HG03354 (cell line): ENCODE measurements around the gene GRB10.

ENCODE experiments used
- ATAC-seq: cut with Tn5 transposase; IDR thresholded peaks from one replicate; pipeline ENCODE4 v1.9.1; 2021; ENCODE audit warnings: mild to moderate bottlenecking; ENCODE audit not compliant: unreplicated experiment, poor library complexity, severe bottlenecking

GRB10 gene

DNA sequence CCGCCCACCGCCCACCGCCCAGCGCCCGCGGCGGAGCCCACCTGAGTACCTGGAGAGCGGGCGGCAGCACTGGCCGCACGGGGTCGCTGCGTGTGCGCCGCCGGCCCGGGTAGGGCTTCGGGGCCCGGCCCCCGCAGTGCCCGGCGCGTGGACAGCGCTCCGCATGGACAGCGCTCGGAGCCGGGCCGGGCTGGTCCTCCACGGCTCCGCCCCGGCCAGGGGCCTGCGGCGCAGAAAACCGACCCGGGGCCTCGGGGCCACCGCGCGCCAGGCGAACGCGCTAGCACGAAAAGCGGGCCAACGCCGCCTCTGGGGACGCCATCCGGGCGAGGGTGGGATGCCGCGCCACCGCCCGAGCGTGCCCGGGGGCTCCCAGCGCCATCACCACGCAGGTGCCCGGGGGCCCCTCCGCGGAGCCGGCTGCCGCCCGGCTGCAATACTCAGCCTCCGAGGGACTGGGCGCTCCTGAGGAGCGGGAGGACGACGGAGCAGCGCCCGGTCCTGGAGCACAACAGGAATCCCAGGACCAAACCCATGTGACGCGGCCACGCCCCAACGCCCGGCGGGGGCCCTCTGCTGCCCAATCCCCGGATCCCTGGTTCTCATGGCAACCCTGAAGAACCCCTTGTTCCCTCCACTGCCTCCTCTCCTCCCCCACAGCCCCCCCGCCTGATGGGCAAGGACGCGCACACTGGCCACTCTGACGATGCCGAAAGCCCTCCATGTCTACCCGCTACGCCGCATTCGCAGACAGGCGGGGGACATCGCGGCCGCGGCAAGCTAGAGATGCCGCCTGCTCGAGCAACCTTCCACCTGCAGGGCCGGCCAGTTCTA is at the start of gene GRB10:
TSS of gene GRB10 (minus strand) at position 522 of the 834 bp plus-strand sequence. CDS start 50,574 bp downstream, outside the sequence.
- no peak for ATAC-seq

DNA sequence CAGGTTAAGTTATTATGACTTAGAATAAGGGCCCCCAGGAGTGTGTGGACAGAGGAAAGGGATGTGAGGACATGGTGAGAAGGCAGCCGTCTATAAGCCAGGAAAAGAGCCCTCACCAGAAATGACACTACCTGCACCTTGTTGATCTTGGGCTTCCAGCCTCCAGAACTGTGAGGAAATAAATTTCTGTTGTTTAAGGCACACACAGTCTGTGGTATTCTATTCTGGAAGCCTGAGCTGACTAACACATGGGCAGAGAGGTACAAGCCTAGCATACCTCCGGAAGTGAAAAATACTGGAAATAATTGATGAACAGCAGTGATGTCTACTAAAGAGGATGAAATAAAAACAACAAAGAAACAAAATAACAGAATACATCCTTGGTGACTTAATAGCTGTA is 46.1 kb upstream of the GRB10 start:
- no peak for ATAC-seq

DNA sequence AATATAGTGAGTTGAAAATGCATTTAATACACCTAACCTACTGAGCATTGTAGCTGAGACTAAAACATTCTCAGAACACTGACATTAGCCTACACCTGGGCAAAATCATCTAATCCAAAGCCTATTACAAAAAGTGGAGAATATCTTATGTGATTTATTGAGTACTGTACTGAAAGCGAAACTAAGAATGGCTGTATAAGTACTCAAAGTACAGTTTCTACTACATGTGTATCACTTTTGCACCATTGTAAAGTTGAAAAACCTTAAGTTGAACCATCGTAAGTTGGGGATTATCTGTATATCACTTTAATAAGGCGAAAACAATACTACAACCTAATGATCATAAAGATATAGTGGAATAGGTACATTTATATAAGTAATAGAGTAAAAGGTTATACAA is 45.4 kb upstream of the GRB10 start:
- no peak for ATAC-seq

DNA sequence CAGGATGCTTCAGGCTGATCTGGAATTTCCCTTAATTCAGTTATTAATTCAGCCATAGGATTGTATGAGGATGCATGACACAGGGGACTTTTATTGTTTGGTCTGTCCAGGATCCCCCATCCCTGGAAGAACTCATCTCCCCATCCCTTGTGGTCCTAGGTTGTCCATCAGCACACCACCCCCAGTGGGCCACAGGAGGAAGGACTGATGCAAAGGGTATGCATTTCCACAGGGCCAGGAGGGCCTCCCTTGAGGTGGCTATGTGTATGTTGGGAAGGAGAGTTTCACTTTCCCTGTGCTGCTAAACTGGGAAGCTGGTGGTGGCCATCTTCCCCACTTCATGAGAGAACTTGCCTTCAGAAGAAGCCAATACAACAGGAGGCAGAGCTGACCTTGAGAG is 44.6 kb upstream of the GRB10 start:
- no peak for ATAC-seq

DNA sequence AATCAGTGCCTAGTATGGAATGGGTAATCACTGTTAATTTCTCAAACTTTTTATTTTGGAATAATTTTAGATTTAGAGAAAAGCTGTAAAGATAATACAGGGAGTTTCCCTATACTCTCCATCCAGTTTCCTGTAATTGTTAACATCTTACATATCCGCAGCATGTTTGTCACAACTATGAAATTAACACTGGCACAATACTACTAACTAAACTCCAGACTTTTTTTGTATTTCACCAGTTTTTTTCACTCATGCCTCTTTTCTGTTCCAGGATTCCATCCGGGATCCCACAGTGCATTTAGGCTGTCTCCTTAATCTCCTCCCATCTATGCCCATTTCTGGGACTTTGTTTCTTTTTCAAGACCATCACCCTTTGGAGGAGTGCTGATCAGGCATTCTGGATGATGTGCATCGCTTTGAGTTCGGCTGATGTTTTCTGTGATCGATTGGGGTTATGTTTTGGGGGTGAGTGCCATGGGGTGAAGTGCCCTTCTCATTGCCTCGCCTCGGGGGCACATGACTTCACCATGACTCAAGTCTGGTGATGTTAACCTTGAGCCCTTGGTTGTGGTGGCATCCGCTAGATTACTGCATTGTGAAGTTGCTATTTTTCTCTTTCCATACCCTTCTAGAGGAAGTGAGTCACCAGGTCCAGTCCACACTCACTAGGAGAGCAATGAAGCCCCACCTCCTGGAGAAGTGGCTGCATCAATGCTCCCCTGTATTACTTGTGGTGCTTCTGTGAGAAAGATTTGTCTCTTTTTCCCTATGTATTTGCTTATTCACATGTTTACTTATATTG is 43.9 kb upstream of the GRB10 start:
- ATAC-seq: no peak

DNA sequence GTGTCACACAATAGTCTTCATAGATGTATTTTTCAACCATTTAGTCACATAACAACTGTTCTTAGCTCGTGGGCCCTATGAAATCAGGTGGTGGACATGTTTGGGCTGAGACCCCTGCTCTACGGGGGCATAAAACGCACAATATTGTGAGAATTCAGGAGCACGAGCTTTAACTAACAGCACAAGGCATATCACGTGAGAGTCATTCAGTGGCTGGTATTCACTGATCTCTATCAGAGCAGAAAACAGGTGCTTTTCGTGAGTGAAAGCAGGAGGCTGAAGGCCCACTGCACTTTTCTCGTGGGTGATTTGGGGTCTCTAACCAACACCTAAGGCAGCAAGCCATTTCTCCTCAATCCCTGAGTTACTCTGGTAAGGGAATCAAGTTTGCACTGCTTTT is 42.8 kb upstream of the GRB10 start:
- no peak for ATAC-seq

DNA sequence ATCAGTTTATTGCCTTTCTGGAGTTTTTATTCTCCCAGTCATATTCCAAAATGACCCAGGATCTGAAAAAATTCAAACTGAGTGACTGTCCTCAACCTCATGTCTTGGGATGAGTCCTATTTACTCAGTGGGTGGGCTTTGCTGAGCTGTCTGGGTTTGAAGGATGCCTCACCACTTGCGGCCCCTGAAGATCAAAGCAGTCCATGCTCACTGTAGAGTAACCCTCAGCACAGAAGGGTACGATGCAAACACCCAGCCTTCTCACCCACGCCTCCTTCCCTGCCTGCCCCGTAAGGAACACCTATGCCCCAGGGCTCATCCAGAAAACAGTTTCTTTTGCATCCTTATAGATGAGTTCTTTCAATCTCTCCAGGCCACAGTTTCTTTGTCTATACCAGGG is 42.2 kb upstream of the GRB10 start:
- no peak for ATAC-seq

DNA sequence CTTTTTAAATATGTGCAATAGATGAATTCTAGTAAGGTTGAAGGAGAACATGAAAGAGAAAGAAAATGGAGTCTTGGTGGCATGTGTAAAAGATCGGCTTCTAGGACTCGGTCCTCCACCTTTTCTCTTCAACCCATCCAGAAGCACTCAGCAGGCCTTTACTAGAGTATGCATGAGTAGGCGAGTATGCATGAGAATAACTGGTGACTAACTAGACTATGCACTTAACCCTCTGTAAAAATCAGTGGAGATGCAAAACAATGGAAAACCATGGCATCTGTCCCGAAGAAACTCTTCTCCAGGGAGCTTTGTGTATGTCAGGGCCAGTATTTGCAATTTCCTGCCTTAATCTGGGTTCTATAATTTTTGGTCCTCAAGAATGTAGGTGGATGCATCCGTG is 40.0 kb upstream of the GRB10 start:
- no peak for ATAC-seq

DNA sequence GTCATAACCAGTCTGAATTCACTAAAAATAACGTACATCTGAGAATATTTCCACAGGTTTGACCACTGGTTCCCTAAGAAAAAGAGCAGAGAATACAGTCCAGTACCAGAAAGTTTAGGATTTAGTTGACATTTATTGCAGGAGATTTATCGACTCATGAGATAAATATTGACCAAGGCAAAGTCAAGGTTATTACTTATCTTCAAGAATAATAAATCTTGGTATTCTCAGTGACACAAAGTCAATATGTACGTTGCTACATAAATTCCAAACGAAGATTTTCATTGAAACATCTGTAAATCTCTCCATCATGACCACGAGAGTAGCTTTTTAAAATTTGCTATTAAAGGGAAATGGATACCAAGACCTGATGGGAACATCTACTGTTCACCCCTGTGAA is 39.4 kb upstream of the GRB10 start:
- no peak for ATAC-seq

DNA sequence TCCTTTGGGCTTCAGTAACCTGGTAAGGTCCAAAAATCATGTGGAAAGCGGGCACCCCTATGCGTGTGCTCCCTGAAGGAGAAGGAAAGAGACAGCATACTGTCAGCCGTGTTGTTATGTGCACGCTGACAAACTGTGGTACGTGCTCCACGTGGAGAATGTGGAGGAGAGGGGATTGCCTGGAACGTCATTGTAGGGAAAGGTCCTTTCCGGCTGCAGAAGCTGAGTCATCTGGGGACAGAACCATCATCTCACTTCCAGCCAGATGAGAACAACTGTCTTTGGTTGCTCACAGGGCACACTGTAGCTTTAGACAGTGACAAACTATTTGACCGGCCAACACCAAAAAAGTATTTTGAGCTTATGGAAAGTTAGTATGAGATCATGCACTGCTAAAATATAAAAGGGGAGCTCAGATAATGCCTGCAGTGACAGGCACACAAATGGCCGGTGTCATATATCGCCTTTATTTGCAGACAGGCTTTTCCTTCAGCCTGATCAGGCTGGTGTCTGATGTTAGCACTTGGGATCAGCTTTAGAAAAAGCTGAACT is 38.8 kb upstream of the GRB10 start:
- ATAC-seq: no peak

DNA sequence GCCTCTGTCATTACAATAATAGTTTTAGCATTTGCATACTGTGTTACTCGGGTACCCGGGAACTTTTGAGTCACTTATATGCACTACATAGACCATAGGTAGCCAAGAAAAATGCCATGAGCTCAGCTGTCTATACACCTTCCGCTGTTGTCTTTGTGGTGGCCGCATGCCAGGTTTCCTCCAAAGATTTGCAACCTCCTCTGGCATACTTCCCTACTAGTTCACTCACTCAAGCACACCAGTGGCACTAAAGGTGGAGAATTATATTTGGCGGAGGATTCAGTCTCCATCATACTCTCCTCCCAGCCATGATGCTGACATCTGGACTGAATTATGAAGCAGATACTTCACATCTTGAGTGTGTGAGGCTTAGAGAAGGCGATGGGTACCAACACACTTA is 35.6 kb upstream of the GRB10 start:
- no peak for ATAC-seq

DNA sequence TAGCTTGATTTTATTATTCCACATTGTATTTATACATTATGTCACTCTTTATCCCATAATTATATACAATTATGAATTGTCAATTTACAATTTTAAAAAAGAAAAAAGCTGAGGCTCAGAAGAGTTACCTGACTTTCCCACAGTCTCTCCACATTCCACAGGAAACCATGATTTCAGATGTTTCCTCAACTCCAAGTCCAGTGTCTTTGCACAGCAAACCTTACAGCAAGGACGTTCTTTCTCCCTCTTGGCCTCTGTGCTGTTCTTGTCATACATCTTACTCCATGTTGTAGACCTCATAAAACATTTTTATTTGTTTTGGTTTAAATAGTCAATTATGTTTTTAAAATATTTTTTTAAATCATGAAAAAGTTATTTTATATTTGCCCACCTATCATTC is 34.9 kb upstream of the GRB10 start:
- no peak for ATAC-seq

DNA sequence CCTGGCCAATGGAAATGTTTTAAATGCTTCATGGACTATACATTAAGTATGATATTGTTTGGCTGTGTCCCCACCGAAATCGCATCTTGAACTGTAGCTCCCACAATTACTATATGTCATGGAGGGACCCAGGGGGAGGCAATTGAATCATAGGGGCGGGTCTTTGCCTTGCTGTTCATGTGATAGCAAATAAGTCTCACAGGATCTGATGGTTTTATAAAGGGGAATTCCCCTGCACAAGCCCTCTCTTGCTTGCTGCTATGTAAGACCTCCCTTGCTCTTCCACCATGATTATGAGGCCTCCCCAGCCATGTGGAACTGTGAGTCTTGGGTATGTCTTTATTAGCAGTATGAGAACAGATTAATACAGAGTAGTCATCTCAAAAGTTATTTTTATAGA is 32.4 kb upstream of the GRB10 start:
- no peak for ATAC-seq

DNA sequence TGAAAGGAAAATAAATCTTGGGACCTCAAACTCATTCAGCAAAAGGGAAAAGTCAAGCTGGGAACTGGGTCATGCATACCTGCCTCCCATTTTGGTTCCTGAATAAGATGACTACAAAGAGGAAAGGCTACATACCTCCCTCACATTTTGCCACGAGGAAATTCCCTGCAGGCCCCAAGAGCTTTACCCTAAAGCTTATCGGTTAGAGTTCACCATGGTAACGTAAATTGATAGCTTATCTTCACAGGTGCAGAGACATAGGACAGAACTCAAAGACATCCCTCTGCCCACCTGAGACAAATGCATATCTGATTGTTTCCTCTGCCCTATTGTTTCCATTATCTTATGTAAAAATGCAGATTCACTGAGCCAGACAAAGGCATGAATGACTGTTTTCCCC is 31.5 kb upstream of the GRB10 start:
- no peak for ATAC-seq

DNA sequence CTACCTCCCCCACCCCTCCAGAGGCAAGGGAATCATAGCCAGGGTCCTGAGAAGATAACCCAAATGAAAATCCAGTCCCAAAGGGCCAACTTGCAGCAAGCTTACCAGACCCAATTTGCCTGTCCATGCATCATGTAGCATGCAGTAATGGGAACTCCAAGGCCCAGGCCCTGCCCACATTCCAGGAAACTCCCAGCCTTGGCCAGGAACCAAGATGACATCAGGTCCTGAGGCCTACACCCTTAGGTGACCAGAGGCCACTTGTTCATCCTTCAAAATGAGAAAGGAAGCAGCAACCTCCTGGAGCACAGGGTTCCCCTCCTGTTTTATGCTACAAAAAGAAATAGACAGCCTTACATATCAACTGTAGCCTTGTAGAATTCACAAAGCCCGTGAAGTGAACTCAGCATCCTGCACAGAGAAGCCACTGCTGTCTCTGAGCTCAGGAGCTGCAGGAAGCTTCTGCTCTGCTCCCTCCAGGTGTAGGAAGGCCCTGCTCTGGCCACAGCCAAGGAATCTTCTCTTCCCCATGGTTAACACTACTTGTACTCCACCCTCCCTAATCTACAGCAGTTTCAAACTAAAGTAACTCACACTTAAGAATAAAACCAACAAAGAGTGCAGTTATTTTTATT is 30.3 kb upstream of the GRB10 start:
- no peak for ATAC-seq

DNA sequence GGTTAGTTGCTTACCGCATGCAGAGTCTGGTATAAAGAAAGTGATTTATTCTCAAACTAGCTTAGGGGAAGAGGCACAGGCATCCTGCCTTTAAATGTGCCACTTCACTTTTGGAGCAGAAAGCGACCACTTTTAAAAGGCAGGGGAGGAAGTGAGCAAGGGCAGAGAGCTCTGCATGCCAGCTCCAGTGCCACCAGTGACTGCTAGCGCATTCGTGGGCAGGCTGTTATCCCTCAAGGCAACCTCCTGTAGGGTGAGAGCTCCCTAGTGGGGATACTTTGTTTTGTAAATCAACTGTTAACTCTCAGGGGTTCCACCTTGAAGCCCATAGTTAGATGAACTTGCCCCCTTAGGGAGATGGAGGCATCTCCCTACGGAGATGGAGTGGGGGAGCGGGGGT is 29.4 kb upstream of the GRB10 start:
- ATAC-seq: no peak

DNA sequence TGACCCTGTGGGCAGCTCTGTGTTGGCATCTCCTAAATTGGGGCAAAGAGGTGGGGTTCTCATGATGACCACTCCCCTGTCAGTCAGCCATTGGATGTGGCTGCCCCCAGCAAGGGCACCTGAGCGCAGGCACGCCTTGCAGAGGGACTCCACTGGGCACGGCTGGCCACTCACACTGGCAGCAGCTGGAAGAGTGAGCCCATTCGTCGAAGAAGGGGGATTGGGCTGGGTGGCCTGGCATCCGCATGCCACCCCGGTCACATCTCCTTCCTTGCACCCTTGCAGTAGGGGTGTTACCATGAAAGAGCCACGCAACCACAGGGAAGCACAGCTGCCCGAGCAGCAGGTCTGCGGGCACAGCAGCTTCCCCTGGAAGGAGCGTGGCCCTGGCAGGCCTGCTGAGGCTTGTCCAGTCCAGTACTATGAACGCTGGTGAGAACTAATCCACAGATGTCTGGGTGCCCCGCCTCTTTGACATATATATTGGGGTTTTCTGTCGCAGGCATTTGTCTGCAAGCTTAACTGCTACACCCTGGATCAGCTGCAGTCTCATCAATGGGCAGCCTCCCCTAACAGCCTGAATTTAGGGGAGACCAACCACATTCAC is 25.7 kb upstream of the GRB10 start:
- no peak for ATAC-seq

DNA sequence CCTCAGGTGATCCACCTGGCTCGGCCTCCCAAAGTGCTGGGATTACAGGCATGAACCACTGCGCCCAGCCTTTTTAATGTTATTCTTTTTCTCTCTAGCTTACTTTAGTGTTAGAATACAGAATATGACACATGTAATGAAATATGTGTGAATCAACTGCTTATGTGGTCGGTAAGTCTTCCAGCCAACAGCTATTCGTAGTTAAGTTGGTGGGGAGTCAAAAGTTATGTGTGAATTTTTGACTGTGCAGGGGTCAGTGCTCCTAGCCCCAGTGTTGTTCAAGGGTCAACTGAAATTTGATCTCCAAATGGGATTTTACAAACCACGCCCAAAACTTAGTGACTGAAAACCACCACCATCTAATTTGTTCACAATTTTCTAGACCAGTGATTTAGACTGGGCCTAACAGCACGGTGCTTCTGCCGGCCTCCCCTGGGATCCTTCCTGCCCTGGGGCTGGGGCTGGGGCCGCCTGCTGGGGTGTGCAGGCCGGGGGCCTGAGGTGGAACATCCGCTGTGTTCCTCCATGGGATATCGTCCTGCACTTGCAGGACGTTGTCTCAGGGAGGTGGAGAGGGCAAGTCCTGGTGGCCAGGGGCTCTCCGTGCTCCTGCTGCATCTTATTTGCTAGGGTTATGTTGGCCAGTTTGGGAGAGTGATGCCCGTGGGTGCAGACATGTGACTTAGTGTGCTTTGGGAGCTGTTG is 24.5 kb upstream of the GRB10 start:
- ATAC-seq: no peak

DNA sequence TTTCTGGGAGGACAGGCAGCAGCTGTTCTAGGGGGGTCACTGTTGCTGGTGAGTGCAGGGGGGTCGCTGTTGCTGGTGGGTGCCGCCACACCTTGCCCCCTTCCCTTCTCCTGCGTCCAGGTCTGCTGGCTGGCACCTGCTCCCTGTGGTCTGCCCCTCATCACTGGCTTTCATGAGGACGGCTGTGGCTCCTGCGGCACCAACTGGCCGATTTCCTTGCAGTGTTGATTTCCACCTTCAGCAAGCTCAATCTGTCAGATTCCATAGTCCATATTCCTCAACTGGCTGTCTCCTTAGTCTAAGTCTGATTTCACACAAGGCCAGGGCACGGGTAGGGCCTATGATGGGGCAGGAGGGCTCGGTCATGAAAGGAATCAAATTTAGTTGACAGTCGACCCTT is 23.4 kb upstream of the GRB10 start:
- ATAC-seq: no peak
